ENCODE results near the gene CR1.

DNA sequence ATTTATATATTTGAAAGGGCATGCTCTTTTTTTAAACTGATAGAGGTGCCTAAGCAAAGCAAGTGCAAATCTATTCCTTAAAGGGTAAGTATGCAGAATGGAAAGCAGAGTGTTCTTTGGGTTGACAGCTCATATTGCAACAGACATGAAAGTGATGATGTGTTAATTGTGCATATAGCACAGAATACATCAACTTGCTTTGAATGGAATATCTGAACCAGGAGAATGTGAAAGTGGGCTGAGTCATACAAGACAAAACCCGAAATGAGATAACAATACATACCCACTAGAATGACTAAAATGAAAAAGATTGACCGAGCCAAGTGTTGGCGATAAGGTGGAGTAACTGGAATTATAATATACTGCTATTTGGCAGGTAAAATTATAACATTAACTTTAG lies 4.3 kb downstream of the CR1 start:
- no peak for TF ChIP-seq POLR2A (IDR thresholded peaks at IDR 0.05)
- TF ChIP-seq, protein P1, sequence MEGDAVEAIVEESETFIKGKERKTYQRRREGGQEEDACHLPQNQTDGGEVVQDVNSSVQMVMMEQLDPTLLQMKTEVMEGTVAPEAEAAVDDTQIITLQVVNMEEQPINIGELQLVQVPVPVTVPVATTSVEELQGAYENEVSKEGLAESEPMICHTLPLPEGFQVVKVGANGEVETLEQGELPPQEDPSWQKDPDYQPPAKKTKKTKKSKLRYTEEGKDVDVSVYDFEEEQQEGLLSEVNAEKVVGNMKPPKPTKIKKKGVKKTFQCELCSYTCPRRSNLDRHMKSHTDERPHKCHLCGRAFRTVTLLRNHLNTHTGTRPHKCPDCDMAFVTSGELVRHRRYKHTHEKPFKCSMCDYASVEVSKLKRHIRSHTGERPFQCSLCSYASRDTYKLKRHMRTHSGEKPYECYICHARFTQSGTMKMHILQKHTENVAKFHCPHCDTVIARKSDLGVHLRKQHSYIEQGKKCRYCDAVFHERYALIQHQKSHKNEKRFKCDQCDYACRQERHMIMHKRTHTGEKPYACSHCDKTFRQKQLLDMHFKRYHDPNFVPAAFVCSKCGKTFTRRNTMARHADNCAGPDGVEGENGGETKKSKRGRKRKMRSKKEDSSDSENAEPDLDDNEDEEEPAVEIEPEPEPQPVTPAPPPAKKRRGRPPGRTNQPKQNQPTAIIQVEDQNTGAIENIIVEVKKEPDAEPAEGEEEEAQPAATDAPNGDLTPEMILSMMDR (IDR thresholded peaks at IDR 0.05), result no peak
